Measurements from ENCODE around the gene SP100.
"Not testable (repeated sequence)": the region's sequence is repeated elsewhere in the genome, so short reads cannot be mapped to it uniquely, and the experiment has no call there.

Gene SP100

GRCh38 chr2:230459216-230459615 lies 43.2 kb downstream of the SP100 start:
- no peak for DNase-seq (ENCODE audit: low read depth)

- DNase-seq (ENCODE audit: low read depth): no peak
Observed at GRCh38 chr2:230471074-230471473, 55.1 kb downstream of the SP100 start.

- peak; percentile 18 for DNase-seq (ENCODE audit: low read depth)
Observed at GRCh38 chr2:230472621-230473018, 56.6 kb downstream of the SP100 start.

GRCh38 chr2:230473378-230473777 lies 57.4 kb downstream of the SP100 start:
- no peak for DNase-seq (ENCODE audit: low read depth)

- no peak for DNase-seq (ENCODE audit: low read depth)
Observed at GRCh38 chr2:230475143-230475542, 59.1 kb downstream of the SP100 start.

GRCh38 chr2:230485801-230486341 lies 69.9 kb downstream of the SP100 start:
- DNase-seq (ENCODE audit: low read depth): no peak

- not testable (repeated sequence) for DNase-seq (ENCODE audit: low read depth)
Observed at GRCh38 chr2:230491219-230491618, 75.2 kb downstream of the SP100 start.

GRCh38 chr2:230492107-230492506 lies 76.1 kb downstream of the SP100 start:
- no peak for DNase-seq (ENCODE audit: low read depth)

GRCh38 chr2:230494980-230495379 lies 79.0 kb downstream of the SP100 start:
- no peak for DNase-seq (ENCODE audit: low read depth)

- DNase-seq (ENCODE audit: low read depth): no peak
Observed at GRCh38 chr2:230496891-230497290, 80.9 kb downstream of the SP100 start.

- DNase-seq (ENCODE audit: low read depth): no peak
Observed at GRCh38 chr2:230498506-230499107, 82.6 kb downstream of the SP100 start.

- no peak for DNase-seq (ENCODE audit: low read depth)
Observed at GRCh38 chr2:230502593-230502992, 86.6 kb downstream of the SP100 start.

GRCh38 chr2:230503798-230504197 lies 87.8 kb downstream of the SP100 start:
- no peak for DNase-seq (ENCODE audit: low read depth)

GRCh38 chr2:230505162-230505561 lies 89.2 kb downstream of the SP100 start:
- DNase-seq (ENCODE audit: low read depth): no peak

- DNase-seq (ENCODE audit: low read depth): no peak
Observed at GRCh38 chr2:230512955-230513748, 97.2 kb downstream of the SP100 start.

GRCh38 chr2:230520061-230520874 lies 104.3 kb downstream of the SP100 start:
- DNase-seq (ENCODE audit: low read depth): no peak

GRCh38 chr2:230520875-230521155 lies 104.8 kb downstream of the SP100 start:
- no peak for DNase-seq (ENCODE audit: low read depth)

GRCh38 chr2:230521386-230521785 lies 105.4 kb downstream of the SP100 start:
- DNase-seq (ENCODE audit: low read depth): no peak

GRCh38 chr2:230525682-230526081 lies 109.7 kb downstream of the SP100 start:
- no peak for DNase-seq (ENCODE audit: low read depth)

GRCh38 chr2:230537531-230537976 lies 121.6 kb downstream of the SP100 start:
- no peak for DNase-seq (ENCODE audit: low read depth)

GRCh38 chr2:230540332-230540731 lies 124.3 kb downstream of the SP100 start:
- DNase-seq (ENCODE audit: low read depth): no peak

GRCh38 chr2:230541934-230542380 lies 126.0 kb downstream of the SP100 start:
- no peak for DNase-seq (ENCODE audit: low read depth)

GRCh38 chr2:230542751-230543150 lies 126.8 kb downstream of the SP100 start:
- no peak for DNase-seq (ENCODE audit: low read depth)
